GM23248 (cell line): ENCODE data around the gene KRT27. TPM values are rescaled to one million over a fixed set of nuclear protein-coding genes. Genes with fewer than 3 reads are reported as not detected.

Experiments used
- DNase-seq: peaks from one replicate; pipeline ENCODE4 v3.0.0-alpha.2; 2015
- H2AFZ ChIP-seq: fragments of 200-600 bp; sonication (generic); 2 replicates; pipeline ENCODE4 v1.6.1; 2016; ENCODE audit warnings: antibody characterized with exemption
- H3F3A ChIP-seq: fragments of 200-600 bp; sonication (generic); 2 replicates; pipeline ENCODE4 v1.6.1; 2016; ENCODE audit warnings: mild to moderate bottlenecking, antibody characterized with exemption, mixed run types; ENCODE audit not compliant: insufficient read depth
- H3K27ac ChIP-seq: fragments of 200-600 bp; sonication (generic); 2 replicates; pipeline ENCODE4 v1.5.1; 2016; ENCODE audit warnings: mild to moderate bottlenecking
- H3K27me3 ChIP-seq: fragments of 200-600 bp; sonication (generic); replicated peaks from 2 replicates; pipeline ENCODE4 v1.6.1; 2016; ENCODE audit warnings: mild to moderate bottlenecking; ENCODE audit not compliant: insufficient read depth
- H3K36me3 ChIP-seq: fragments of 200-600 bp; sonication (generic); 2 replicates; pipeline ENCODE4 v1.6.1; 2016; ENCODE audit warnings: low read depth, mild to moderate bottlenecking
- H3K4me1 ChIP-seq: fragments of 200-600 bp; sonication (generic); 2 replicates; pipeline ENCODE4 v1.6.1; 2016; ENCODE audit warnings: mild to moderate bottlenecking; ENCODE audit not compliant: insufficient read depth
- H3K4me2 ChIP-seq: fragments of 200-600 bp; sonication (generic); one replicate; pipeline ENCODE4 v1.6.1; 2016; ENCODE audit warnings: mild to moderate bottlenecking; ENCODE audit not compliant: unreplicated experiment
- H3K4me3 ChIP-seq: fragments of 200-600 bp; sonication (generic); 2 replicates; pipeline ENCODE4 v1.5.1; 2016; ENCODE audit warnings: mild to moderate bottlenecking
- H3K79me2 ChIP-seq: fragments of 200-600 bp; sonication (generic); 2 replicates; pipeline ENCODE4 v1.6.1; 2016; ENCODE audit warnings: mild to moderate bottlenecking; ENCODE audit not compliant: insufficient read depth
- H3K9ac ChIP-seq: fragments of 200-600 bp; sonication (generic); 2 replicates; pipeline ENCODE4 v1.6.1; 2016; ENCODE audit warnings: mild to moderate bottlenecking
- H3K9me2 ChIP-seq: fragments of 200-600 bp; sonication (generic); 2 replicates; pipeline ENCODE4 v1.6.1; 2016; ENCODE audit warnings: mixed run types, mild to moderate bottlenecking, moderate library complexity; ENCODE audit not compliant: insufficient read depth
- H3K9me3 ChIP-seq: fragments of 200-600 bp; sonication (generic); one replicate; pipeline ENCODE4 v1.6.1; 2017; ENCODE audit warnings: low read depth
- H4K20me1 ChIP-seq: fragments of 200-600 bp; sonication (generic); 2 replicates; pipeline ENCODE4 v1.6.0; 2016; ENCODE audit not compliant: insufficient read depth
- EZH2 ChIP-seq: fragments of 200-600 bp; sonication (generic); IDR thresholded peaks from 2 replicates; pipeline ENCODE4 v1.6.1; 2018; ENCODE audit warnings: antibody characterized with exemption, mild to moderate bottlenecking; ENCODE audit not compliant: insufficient read depth, poor library complexity, severe bottlenecking
- EZH2phosphoT487 ChIP-seq: fragments of 200-600 bp; sonication (generic); IDR thresholded peaks from 2 replicates; pipeline ENCODE4 v1.6.1; 2018; ENCODE audit warnings: antibody characterized with exemption, moderate library complexity, mild to moderate bottlenecking, low read depth; ENCODE audit not compliant: insufficient read depth
- WGBS, 2 experiments: methylation state at CpG; one replicate each; pipeline ENCODE4 v1.1.6; 2015 to 2017; ENCODE audit warnings: low lambda C conversion rate in 2 of 2, low coverage in 1 of 2; ENCODE audit errors: missing lambda C conversion rate in 2 of 2; 5-methylcytosine and 5-hydroxymethylcytosine counted together
- in situ Hi-C: fragments of 300-500 bp; cut with MboI; formaldehyde crosslinking; loops from 2 replicates; pipeline ENCODE4 v1.15.0; 2020
- polyA plus RNA-seq: library from polyadenylated mRNA; unstranded; fragments of >200 nt; fragmentation: Nextera tagmentation; extraction: Ambion mirVana; gene quantifications from 2 replicates; pipeline ENCODE4 v1.2.1, GENCODE V29; 2016
- total RNA-seq: library from RNA; depleted of rRNA; stranded (reverse); fragments of >200 nt; shearing (Covaris generic); gene quantifications from 2 replicates; pipeline ENCODE4 v1.2.3, GENCODE V29; 2014

KRT27 gene
- total and polyA plus RNA-seq, 2 experiments from 2014 or later: not detected

GRCh38 chr17:40777971-40778370, 4.4 kb downstream of the KRT27 start:
- TF ChIP-seq EZH2: no peak
- no peak for TF ChIP-seq EZH2phosphoT487
- no peaks in the 10 kb centered on the region for H3K9me2 ChIP-seq
- peaks cover 68% of the 10 kb centered on the region for H3K27me3 ChIP-seq
- no peaks in the 10 kb centered on the region for H4K20me1 ChIP-seq
- WGBS, 2 experiments: 83 to 85% methylated on average over 3 of the region's 3 CpGs
- H3K4me2 ChIP-seq: no peak overlapping the region
- H3K9me3 ChIP-seq: no peaks in the 10 kb centered on the region
- H3K4me1 ChIP-seq: no peaks in the 10 kb centered on the region
- H3K27ac ChIP-seq: no peak overlapping the region
- no peak overlapping the region for H3K9ac ChIP-seq
- no peak overlapping the region for H3K4me3 ChIP-seq
- H3K36me3 ChIP-seq: no peaks in the 10 kb centered on the region
- in situ Hi-C loops: loop anchor here (25.0 kb wide), 1 partner anchor 416 kb away; the partner anchor contains the start of gene GJD3
- H3K79me2 ChIP-seq: no peaks in the 10 kb centered on the region
- no peak for DNase-seq
- H3F3A ChIP-seq: no peaks in the 10 kb centered on the region
- no peak overlapping the region for H2AFZ ChIP-seq

- H3K4me2 ChIP-seq: no peak overlapping the region
- no peaks in the 10 kb centered on the region for H3K9me2 ChIP-seq
- peaks cover 73% of the 10 kb centered on the region for H3K27me3 ChIP-seq
- no peak overlapping the region for H3K9ac ChIP-seq
- H3K4me3 ChIP-seq: no peak overlapping the region
- no peak overlapping the region for H2AFZ ChIP-seq
- 42 to 43% methylated on average over 7 of the region's 7 CpGs for WGBS, 2 experiments
- no peaks in the 10 kb centered on the region for H3K79me2 ChIP-seq
- TF ChIP-seq EZH2phosphoT487 (no peak), EZH2 (no peak)
- DNase-seq: no peak
- no peak overlapping the region for H3K27ac ChIP-seq
- no peaks in the 10 kb centered on the region for H3K36me3 ChIP-seq
- no peaks in the 10 kb centered on the region for H3F3A ChIP-seq
- in situ Hi-C loops: loop anchor here (25.0 kb wide), 1 partner anchor 415 kb away; the partner anchor contains the start of gene GJD3
- H3K4me1 ChIP-seq: no peaks in the 10 kb centered on the region
- H4K20me1 ChIP-seq: no peaks in the 10 kb centered on the region
- H3K9me3 ChIP-seq: no peaks in the 10 kb centered on the region
Measured at GRCh38 chr17:40777459-40777858, 4.9 kb downstream of the KRT27 start.

GRCh38 chr17:40775945-40776344, 6.4 kb downstream of the KRT27 start:
- Histone ChIP-seq H3F3A (no peaks in the 10 kb centered on the region), H3K4me3 (no peak overlapping the region), H3K9me2 (no peaks in the 10 kb centered on the region), H3K9me3 (no peaks in the 10 kb centered on the region), H3K9ac (no peak overlapping the region), H3K27ac (no peak overlapping the region), H4K20me1 (no peaks in the 10 kb centered on the region), H3K36me3 (no peaks in the 10 kb centered on the region), H3K27me3 (peaks cover 88% of the 10 kb centered on the region), H3K79me2 (no peaks in the 10 kb centered on the region), H3K4me1 (no peaks in the 10 kb centered on the region), H3K4me2 (no peak overlapping the region), H2AFZ (no peak overlapping the region)
- in situ Hi-C loops: loop anchor here (25.0 kb wide), 1 partner anchor 414 kb away; the partner anchor contains the start of gene GJD3
- no peak for DNase-seq
- TF ChIP-seq EZH2 (no peak), EZH2phosphoT487 (no peak)
- WGBS, 2 experiments: 45 to 49% methylated on average over 4 of the region's 4 CpGs

- H3K36me3 ChIP-seq: no peaks in the 10 kb centered on the region
- no peaks in the 10 kb centered on the region for H3K4me1 ChIP-seq
- no peaks in the 10 kb centered on the region for H3K79me2 ChIP-seq
- DNase-seq: no peak
- no peak within 1 kb of the TSS for H3K27ac ChIP-seq
- H3K4me2 ChIP-seq: no peak within 1 kb of the TSS
- H3F3A ChIP-seq: no peaks in the 10 kb centered on the region
- H3K9ac ChIP-seq: no peak within 1 kb of the TSS
- WGBS, 2 experiments: 51 to 54% methylated on average over 3 of the region's 3 CpGs
- H3K4me3 ChIP-seq: no peak within 1 kb of the TSS
- H3K9me2 ChIP-seq: no peaks in the 10 kb centered on the region
- TF ChIP-seq EZH2phosphoT487: no peak
- TF ChIP-seq EZH2: no peak
- H3K9me3 ChIP-seq: no peaks in the 10 kb centered on the region
- H4K20me1 ChIP-seq: no peaks in the 10 kb centered on the region
- no peak within 1 kb of the TSS for H2AFZ ChIP-seq
- in situ Hi-C loops: no loop called here
- peaks cover 69% of the 10 kb centered on the region for H3K27me3 ChIP-seq
Measured at GRCh38 chr17:40772101-40772500, 10.2 kb downstream of the KRT27 start, which contains the start of gene KRT26. Gene KRT26, minus strand, starts transcription at chr17:40772201. Its CDS starts 88 bp downstream, at chr17:40772113.

GRCh38 chr17:40765657-40766056, 16.7 kb downstream of the KRT27 start:
- Histone ChIP-seq H3K27ac (no peak overlapping the region), H3K4me1 (no peaks in the 10 kb centered on the region), H3K9ac (no peak overlapping the region), H4K20me1 (no peaks in the 10 kb centered on the region), H3K9me3 (no peaks in the 10 kb centered on the region), H3K9me2 (no peaks in the 10 kb centered on the region), H3F3A (no peaks in the 10 kb centered on the region), H3K4me2 (no peak overlapping the region), H2AFZ (no peak overlapping the region), H3K79me2 (no peaks in the 10 kb centered on the region), H3K27me3 (peaks cover 21% of the 10 kb centered on the region), H3K4me3 (no peak overlapping the region), H3K36me3 (no peaks in the 10 kb centered on the region)
- WGBS, 2 experiments: 39 to 49% methylated on average over 2 of the region's 2 CpGs
- in situ Hi-C loops: no loop called here
- no peak for DNase-seq
- TF ChIP-seq EZH2phosphoT487 (no peak), EZH2 (no peak)
